ENCODE data around the gene DCC. TPM values are rescaled to one million over a fixed set of nuclear protein-coding genes. Genes with fewer than 3 reads are reported as not detected.

DCC gene
- total and polyA plus RNA-seq, 2 experiments from 2014 or later, result 0.27 to 0.38 TPM

- Histone ChIP-seq H3K4me1 (ENCODE audit: low read depth) (no peaks in the 10 kb centered on the region), H3K27me3 (no peaks in the 10 kb centered on the region), H3K9me3 (ENCODE audit: low read depth) (no peaks in the 10 kb centered on the region)
Observed at GRCh38 chr18:53319628-53320027, 979.6 kb downstream of the DCC start.

GRCh38 chr18:53322163-53322562 is 982.2 kb downstream of the DCC start:
- TF ChIP-seq CTCF (IDR thresholded peaks at IDR 0.05; ENCODE audit: low read depth, low read length), result no peak
- no peaks in the 10 kb centered on the region for H3K9me3 ChIP-seq (ENCODE audit: low read depth)
- H3K4me1 ChIP-seq (ENCODE audit: low read depth), result no peaks in the 10 kb centered on the region
- no peak for DNase-seq (ENCODE audit: low read depth in 1 of 2, low spot score in 1 of 2)
- no peak overlapping the region for H3K27ac ChIP-seq
- H3K36me3 ChIP-seq, result no peaks in the 10 kb centered on the region
- no peak overlapping the region for H3K4me3 ChIP-seq
- no peaks in the 10 kb centered on the region for H3K27me3 ChIP-seq

More at GRCh38 chr18:53319628-53320027, 979.6 kb downstream of the DCC start:
- no peak for TF ChIP-seq CTCF (IDR thresholded peaks at IDR 0.05; ENCODE audit: low read depth, low read length)
- H3K36me3 ChIP-seq, result no peaks in the 10 kb centered on the region
- no peak overlapping the region for H3K4me3 ChIP-seq
- DNase-seq (ENCODE audit: low read depth in 1 of 2, low spot score in 1 of 2), result no peak
- H3K27ac ChIP-seq, result no peak overlapping the region

GRCh38 chr18:53324353-53324752 is 984.4 kb downstream of the DCC start:
- no peaks in the 10 kb centered on the region for H3K36me3 ChIP-seq
- no peak overlapping the region for H3K4me3 ChIP-seq
- no peak overlapping the region for H3K27ac ChIP-seq
- no peak for DNase-seq (ENCODE audit: low read depth in 1 of 2, low spot score in 1 of 2)
- no peaks in the 10 kb centered on the region for H3K27me3 ChIP-seq
- no peaks in the 10 kb centered on the region for H3K9me3 ChIP-seq (ENCODE audit: low read depth)
- TF ChIP-seq CTCF (IDR thresholded peaks at IDR 0.05; ENCODE audit: low read depth, low read length), result no peak
- no peaks in the 10 kb centered on the region for H3K4me1 ChIP-seq (ENCODE audit: low read depth)

- Histone ChIP-seq H3K27me3 (no peaks in the 10 kb centered on the region), H3K4me3 (no peak overlapping the region), H3K27ac (no peak overlapping the region), H3K4me1 (ENCODE audit: low read depth) (peaks cover 4% of the 10 kb centered on the region), H3K9me3 (ENCODE audit: low read depth) (no peaks in the 10 kb centered on the region), H3K36me3 (no peaks in the 10 kb centered on the region)
- no peak for DNase-seq (ENCODE audit: low read depth in 1 of 2, low spot score in 1 of 2)
- no peak for TF ChIP-seq CTCF (IDR thresholded peaks at IDR 0.05; ENCODE audit: low read depth, low read length)
Observed at GRCh38 chr18:53360501-53361443, 1020.8 kb downstream of the DCC start.

- TF ChIP-seq CTCF (IDR thresholded peaks at IDR 0.05; ENCODE audit: low read depth, low read length), result no peak
Observed at GRCh38 chr18:53375621-53376020, 1035.6 kb downstream of the DCC start.

More at GRCh38 chr18:53375621-53376020, 1035.6 kb downstream of the DCC start:
- H3K27me3 ChIP-seq, result no peaks in the 10 kb centered on the region
- H3K36me3 ChIP-seq, result no peaks in the 10 kb centered on the region
- no peak overlapping the region for H3K4me3 ChIP-seq
- no peaks in the 10 kb centered on the region for H3K4me1 ChIP-seq (ENCODE audit: low read depth)
- DNase-seq (ENCODE audit: low read depth in 1 of 2, low spot score in 1 of 2), result peak in 1 of 2 donors; percentile 29
- no peak overlapping the region for H3K27ac ChIP-seq
- H3K9me3 ChIP-seq (ENCODE audit: low read depth), result no peaks in the 10 kb centered on the region
